DMS153 treated with DMSO at 0.1 percent for 48 hours (cell line): ENCODE data around the gene OTOG.
"Not testable (repeated sequence)": the region's sequence is repeated elsewhere in the genome, so short reads cannot be mapped to it uniquely, and the experiment has no call there.

Experiments used
- DNase-seq: peaks from one replicate; lab custom pipeline; 2025; ENCODE audit not compliant: unreplicated experiment; lab: John Stamatoyannopoulos, UW

The OTOG gene

DNA sequence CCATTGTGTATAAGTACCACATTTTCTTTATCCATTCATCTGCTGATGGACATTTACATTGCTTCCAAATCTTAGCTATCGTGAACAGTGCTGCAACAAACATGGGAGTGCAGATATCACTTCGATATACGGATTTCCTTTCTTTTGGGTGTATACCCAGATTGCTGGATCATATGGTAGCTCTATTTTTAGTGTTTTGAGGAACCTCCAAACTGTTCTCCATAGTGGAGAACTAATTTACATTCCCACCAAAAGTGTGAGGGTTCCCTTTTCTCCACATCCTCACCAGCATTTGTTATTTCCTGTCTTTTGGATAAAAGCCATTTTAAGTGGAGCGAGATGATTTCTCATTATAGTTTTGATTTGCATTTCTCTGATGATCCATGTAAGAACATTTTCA is 75.7 kb downstream of the OTOG start:
- DNase-seq = not testable (repeated sequence)

DNA sequence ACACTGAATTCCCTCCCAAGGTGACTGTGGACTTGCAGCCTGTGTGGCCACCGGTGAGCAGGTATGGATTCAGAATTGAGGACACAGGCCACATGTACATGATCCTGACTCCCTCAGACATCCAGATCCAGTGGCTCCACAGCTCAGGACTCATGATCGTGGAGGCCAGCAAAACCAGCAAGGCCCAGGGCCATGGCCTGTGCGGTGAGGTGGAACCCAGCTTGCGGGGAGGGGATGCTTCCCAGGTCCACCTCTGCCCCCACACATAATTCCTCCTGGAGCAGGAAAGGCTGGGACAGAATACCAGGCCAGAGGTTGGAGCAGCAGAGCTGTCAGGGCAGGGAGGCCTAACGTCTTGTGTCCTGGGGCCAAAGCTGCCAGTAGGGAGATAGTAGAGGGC is 82.1 kb downstream of the OTOG start:
- DNase-seq = no peak

DNA sequence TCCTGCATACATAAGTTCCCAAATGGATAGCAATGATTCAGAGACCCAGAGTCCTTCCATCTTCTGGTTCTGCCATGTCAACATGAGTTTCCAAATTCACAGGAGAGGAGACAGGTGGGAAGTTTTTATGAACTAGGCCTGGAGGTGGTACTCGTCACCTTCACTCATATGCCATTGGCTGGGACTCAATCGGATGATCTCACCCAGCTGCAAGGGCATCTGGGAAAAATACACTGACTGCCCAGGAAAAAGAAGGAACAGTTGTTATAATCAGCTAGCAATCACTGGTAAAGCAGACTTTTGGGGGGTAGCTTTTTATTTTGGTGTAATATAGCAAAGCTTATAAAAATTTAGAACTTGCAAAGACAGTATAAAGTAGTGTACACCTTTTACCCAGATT is 83.9 kb downstream of the OTOG start:
- no peak for DNase-seq

DNA sequence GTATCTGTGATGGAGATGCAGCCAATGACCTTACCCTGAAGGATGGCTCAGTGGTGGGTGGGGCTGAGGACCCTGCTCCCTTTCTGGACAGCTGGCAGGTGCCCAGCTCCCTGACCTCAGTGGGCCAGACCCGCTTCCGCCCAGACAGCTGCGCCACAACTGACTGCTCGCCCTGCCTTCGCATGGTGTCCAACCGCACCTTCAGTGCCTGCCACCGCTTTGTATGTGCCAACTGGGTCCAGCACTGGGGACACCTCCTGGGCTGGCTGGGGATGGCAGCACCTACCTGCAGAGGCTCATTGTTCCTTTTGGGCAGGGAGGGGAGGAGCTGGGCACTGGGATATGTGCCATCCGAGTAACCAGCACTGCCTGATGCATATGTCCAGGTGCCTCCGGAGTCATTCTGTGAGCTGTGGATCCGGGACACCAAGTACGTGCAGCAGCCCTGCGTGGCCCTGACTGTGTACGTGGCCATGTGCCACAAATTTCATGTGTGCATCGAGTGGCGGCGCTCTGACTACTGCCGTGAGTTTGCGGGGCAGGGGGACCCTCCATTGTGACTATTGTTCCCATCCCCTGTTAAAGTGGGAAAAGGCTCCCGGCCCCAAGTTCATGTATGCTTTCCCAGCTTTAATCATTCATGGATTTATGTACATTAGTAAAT is 84.8 kb downstream of the OTOG start:
- DNase-seq = no peak

DNA sequence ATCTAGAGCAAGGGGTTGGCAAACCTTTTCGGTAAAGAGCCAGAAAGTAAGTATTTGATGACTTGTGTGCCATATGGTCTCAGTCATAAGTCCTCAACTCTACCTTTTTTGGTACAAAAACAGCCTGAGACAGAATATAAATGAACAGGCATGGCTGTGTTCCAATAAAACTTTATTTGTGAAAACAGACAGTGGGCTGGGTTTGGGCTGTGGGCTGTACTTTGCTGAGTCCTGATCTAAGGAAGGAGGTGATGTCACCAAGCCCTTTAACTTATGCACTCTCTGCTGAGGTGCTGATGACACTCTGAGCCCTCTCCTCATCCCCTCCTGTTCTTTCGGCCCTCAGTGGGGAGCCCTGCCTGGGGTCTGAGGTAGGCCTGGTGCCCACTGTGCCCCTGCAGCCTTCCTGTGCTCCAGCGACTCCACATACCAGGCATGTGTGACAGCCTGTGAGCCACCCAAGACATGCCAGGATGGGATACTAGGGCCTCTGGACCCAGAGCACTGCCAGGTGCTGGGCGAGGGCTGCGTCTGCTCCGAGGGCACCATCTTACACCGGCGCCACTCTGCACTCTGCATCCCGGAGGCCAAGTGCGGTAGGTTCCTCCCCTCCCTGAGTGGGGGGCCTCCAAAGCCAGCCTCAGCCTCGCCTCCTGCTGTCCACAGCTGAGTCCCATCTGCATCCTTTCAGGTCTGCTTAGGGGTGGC is 86.4 kb downstream of the OTOG start:
- no peak for DNase-seq

DNA sequence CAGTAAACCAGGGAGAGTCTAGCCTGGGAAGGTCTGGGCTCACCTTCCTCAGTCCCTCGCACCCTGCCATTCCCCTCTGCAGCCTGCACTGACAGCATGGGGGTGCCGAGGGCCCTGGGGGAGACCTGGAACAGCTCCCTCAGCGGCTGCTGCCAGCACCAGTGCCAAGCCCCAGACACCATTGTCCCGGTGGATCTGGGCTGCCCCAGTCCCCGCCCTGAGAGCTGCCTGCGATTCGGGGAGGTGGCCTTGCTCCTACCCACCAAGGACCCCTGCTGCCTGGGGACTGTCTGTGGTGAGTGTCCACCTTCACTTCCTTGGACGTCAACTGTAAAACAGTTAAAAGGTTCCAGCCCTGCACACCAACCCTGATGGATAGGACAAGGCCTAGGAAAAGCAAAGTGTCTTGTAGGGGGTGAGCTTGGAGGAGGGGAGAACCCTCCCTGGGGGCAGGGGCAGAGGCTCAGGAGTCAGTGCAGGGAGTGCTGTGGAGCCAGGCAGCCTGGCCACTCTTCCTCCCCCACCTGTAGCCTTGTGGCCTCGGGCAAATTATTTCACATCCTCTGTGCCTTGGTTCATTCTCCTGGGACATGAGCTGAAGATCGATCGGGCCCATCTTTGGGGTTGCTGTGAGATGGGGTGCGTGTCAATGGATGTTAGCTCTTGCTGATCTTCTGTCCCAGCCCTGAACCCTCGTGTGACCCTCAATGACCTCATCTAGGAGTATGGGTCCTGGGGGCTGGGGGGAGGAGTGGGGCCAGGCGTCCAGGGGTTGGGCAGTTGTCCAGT is 87.1 kb downstream of the OTOG start:
- DNase-seq = no peak

DNA sequence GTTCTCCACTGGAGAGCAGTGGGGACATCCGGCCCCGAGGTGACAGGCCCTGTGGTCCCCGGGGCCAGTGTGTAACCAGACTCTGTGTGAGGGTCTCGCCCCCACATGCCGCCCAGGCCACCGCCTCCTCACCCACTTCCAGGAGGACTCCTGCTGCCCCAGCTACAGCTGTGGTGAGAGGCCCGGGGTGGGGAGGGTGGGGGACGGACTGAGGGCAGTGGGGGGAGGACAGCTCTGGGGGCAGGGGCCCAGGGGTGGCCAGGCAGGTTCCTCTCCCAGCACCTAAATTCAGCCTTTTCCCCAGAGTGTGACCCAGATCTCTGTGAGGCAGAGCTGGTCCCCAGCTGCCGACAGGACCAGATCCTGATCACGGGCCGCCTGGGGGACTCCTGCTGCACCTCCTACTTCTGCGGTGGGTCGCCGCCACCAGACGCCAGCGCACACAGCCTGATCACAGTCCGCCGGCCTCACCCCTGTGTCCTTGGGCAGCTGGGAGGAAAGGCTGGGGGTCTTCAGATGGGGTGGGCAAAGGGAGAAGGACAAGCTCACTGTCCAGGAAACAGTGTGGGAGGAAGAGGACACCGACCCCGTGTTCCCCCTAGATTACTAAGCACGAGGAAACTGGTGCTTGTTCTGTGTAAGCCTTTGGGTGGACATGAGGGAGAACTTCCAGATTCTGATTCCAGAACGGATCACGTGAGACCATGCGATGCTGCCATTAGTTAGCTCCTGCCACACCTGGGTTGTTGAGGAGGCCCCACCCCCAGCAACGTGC is 87.9 kb downstream of the OTOG start:
- DNase-seq = no peak

DNA sequence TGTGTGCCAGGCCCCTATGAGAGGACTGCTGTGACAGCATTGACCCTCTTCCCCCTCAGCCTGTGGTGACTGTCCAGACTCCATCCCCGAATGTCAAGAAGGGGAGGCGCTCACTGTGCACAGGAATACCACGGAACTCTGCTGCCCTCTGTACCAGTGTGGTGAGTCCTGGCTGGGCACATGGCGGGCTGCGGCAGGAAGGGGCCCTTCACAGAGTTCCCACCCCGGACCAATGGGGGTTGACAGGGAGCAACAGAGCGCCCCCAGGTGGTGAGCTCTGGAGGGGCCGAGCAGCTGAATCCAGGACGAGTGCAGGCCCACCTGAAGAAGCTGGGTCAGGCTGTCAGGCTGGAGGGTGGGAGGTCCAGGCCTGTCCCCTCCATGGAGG is 88.5 kb downstream of the OTOG start:
- no peak for DNase-seq

DNA sequence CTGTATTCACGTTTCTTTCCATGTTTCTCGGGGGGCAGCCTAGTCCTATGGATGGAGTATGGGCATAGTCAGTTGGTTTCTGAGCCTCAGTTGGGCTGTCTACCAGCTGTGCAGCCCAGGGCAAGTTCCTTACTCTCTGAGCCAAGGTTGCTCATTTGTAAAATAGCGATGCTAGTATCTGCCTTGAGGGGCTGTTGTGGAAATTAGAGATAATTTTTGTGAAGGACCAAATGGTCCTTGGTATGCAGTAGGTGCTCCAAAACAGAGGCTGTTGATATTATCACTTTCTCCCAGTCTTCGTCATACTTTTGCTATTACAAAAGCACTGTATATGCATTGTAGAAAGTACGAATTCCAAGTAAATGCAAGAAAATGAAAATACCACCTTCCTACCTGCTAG is 89.7 kb downstream of the OTOG start:
- no peak for DNase-seq

DNA sequence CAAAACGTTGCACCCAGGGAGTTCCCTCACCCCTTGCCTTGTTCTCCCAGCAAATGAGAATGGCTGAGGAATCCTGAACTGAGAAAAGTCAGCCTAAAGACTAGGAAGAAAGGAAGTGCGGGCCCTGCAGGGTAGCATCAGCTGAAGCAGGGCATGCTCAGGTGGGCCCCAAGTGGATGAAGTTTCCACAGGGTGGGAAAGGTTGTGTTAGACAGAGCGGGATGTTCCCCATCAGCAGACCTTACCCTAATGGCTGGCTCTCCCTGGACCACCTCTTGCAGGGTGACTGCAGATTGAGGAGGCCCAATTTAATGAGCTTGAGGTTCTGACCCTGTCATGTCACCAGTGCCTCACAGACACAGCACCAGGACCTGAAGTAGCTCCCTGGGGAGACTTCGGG is 90.8 kb downstream of the OTOG start:
- no peak for DNase-seq

DNA sequence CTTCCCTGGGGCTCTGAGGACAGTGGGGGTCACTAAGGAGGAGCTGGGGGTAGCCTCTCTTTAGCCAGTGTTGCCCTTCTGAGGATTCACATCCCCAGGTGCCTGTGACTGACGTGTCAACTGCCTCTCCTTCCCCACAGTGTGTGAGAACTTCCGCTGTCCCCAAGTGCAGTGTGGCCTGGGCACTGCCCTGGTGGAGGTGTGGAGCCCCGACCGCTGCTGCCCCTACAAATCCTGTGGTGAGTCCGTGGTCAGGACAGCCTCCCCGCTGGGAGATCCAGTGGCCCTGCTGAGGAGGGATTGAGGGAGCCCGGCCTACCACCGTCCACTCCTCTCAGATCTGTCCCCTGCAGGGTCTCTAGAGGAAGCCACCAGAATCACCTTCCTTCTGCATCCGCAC is 91.3 kb downstream of the OTOG start:
- DNase-seq = no peak

DNA sequence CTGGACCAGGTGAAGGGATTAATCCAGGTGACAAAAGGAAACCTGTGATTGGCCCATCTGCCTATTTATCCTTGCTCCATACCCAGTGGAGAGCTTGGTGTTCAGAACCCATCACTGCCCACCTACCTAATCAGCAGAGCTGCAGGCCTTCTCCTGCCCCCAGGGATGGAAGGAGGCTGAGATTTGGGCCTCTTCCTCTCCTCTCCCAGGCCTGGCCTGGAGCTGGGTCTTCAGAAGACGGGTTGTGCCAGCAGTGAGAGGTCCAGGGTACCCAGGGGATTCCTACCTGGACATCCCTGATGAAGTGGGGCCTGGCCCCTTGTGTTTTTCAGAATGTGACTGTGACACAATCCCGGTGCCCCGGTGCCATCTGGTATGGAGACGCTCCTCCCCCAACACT is 92.0 kb downstream of the OTOG start:
- no peak for DNase-seq

DNA sequence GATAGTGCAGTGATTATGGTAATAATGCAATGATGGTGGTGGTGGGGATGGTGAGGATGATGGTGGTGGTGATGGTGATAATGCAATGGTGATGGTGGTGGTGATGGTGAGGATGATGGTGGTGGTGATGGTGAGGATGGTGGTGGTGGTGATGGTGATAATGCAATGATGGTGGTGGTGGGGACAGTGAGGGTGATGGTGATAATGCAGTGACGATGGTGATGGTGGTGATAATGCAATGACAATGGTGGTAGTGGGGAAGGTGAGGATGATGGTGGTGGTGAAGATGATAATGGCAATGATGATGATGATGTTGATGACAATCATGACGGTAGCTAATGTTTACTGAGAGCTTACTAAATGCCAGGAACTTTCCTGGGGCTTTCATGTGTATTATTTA is 92.7 kb downstream of the OTOG start:
- no peak for DNase-seq

DNA sequence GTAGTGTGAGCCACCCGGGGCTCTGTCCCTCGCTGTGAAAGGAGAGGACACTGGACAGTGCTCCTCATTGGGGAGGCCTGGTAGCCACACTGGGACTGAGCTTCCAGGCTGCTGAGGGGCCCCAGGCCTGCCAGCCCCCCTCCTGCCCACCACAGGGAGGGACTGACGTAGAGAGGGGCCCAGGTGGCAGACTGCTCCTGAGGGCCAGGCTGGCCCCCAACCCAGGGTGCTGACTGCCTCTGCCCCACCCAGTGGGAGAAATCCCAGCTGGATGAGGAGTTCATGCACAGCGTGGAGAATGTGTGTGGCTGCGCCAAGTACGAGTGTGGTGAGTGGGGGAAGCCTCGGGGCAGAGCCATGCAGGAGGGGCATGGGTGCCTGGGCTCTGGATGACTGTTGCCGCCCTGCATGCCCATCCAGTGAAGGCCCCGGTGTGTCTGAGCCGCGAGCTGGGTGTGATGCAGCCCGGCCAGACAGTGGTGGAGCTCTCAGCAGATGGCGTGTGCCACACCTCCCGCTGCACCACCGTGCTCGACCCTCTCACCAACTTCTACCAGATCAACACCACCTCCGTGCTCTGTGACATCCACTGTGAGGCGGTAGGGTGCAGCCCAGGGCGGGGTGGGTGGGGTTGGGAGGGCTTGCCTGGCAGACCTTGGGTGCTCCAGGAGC is 93.6 kb downstream of the OTOG start:
- DNase-seq = no peak

DNA sequence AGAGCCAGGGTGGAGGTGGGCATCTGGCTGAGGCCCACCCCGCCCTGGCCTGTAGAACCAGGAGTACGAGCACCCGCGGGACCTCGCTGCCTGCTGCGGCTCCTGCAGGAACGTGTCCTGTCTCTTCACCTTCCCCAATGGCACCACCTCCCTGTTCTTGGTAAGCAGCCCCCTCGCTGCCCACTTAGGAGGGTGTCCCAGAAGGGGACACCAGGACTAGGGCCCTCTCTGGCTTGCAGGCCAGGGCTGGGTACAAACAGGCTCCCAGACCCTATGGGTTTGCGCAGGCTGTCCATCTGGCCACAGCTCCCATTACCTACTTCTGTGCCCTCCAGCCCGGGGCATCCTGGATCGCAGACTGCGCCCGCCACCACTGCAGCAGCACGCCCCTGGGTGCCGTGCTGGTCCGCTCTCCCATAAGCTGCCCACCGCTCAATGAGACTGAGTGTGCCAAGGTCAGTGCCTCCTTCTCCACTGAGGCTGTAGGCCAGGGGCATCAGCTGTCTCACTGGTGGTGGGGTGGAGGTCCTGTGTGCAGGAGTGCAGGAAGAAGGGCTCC is 94.8 kb downstream of the OTOG start:
- DNase-seq = no peak

DNA sequence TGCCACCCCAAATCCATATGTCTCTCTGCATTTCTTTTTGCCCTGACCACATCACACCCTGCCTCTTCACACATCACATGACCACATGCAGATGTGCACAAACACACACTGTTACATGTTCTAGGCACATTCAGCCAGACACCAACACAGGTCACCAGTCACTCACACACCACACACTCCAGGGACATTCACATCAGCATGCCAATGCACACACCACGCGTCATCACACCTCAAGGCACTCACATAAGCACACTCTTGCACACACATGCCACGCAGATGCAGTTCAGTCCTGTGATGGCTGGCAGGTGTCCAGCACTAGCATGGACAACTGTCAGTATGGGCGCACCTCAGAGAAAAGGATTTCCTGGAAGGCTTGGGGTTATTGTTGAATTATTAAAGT is 95.3 kb downstream of the OTOG start:
- DNase-seq = no peak

DNA sequence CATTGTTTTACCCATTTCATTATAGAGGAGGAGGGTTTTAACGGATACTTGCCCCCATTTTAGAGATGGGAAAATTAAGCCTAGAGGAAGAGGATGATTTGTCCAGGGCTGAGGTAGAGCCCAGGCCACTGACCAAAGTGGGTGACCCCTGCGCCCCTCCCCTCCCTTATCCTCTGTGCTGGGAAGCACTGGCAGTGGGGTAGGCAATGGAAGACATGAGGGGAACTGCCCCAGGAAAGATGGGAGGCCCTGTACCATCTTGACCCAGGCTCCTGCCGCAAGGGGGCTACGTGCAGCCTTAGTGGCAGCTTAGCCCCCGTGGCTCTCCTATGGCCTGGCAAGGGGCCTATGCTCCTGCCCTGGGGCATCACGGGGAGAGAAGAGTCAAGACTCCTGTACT is 95.9 kb downstream of the OTOG start:
- no peak for DNase-seq

DNA sequence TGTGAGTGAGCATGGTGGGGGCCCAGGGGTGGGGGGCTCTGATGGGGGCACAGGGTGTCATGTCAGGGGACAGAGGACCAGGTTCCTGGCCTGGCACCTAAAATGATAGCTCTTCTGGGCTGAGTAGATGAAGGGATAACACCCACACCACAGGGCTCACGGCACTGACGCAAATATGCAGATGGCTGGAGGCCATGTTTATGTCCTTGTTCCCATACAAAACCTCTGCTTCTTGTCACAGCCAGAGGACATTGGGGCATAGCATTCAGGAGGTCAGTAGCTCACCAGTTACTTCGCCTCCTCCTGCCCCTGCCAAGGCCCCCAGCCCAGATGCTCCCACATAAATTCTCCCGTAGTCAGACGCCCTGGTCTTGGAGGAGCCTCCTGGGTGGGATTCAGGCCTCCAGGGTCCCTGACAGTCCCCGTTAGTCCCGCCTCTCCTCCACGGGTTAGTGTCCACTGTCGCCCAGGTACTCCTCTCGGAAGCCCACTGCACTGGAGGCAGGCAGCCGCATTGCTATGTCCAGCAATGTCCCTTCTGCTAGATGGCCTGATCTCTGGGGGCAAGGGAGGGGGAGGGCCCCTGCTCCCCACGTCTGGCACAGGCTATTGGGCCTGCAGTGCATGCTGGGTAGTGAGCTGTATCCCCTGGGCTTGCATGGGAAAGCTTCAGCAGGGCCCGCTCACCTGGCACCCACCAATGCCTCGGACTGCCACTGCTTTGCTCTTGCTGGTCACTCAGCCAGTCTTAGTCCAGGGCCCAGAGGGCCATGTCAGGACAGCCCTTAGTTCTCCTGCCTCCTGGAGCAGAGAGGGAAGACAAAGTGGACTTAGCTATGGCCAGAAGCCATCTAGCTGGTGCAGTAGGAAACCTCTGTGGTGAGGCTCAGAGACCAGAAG is 96.7 kb downstream of the OTOG start:
- DNase-seq = no peak

DNA sequence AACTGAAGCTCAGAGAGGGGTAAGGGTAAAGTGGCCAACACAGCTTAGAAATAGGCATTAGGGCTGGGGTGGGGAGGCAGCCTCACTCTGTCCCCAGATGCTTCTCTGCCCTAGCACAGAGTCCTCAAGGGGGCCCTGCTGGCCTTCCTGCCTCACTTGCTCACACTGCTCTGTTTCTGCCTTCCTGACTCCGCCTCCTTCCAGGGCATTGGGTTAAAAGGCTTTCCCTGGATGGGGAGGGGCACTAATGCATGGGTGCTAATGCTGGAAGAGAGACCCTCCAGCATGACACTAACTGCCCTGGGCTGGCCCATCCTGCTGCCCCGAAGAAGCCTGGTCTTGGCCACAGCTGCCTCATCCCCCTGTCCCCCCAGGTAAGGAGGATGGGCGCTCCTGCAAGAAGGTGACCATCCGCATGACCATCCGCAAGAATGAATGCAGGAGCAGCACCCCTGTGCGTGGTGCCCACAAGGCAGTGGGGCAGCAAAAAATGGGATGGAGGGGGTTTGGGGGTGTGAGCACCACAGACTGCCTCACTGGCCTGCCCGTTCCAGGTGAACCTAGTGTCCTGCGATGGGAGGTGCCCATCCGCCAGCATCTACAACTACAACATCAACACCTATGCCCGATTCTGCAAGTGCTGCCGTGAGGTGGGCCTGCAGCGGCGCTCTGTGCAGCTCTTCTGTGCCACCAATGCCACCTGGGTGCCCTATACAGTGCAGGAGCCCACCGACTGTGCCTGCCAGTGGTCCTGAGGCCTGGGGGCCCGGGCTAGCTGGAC is 98.3 kb downstream of the OTOG start:
- no peak for DNase-seq
